Left renal cortex interstitium (tissue), 4 donors: ENCODE results near the gene KIR3DL1. TPM values are rescaled to one million over a fixed set of nuclear protein-coding genes. Genes with fewer than 3 reads are reported as not detected.

Experiments
- polyA plus RNA-seq, 4 donors: library from polyadenylated mRNA; unstranded; fragments of 120-200 nt; gene quantifications; one replicate each; pipeline ENCODE4 v1.2.1, GENCODE V29; 2013; ENCODE audit not compliant: insufficient read length in 4 of 4

The KIR3DL1 gene
- polyA plus RNA-seq, 4 donors: not detected

Other genes with a start within 250 kb of the KIR3DL1 start
- 1 to 10 TPM in 1 of 4 donors, under 1 TPM in 3; 0.94 to 1.1 (median 0.98) TPM for gene LILRA2, start 242.7 kb upstream of the KIR3DL1 start, polyA plus RNA-seq
- gene LILRA1, start 222.8 kb upstream of the KIR3DL1 start, polyA plus RNA-seq: under 1 TPM; 0.32 to 0.77 (median 0.53) TPM
- gene LILRB1, start 186.0 kb upstream of the KIR3DL1 start, polyA plus RNA-seq: 1 to 10 TPM in 3 of 4 donors, under 1 TPM in 1; 0.82 to 1.7 (median 1.3) TPM
- gene LILRB4, start 153.5 kb upstream of the KIR3DL1 start, polyA plus RNA-seq: 1 to 10 TPM in 2 of 4 donors, under 1 TPM in 2; 0.54 to 1.3 (median 0.97) TPM
- not detected for gene KIR3DL3, start 92.0 kb upstream of the KIR3DL1 start, polyA plus RNA-seq
- gene KIR2DL3, start 78.0 kb upstream of the KIR3DL1 start, polyA plus RNA-seq: under 1 TPM in 1 of 4 donors, not detected in 3; 0.09 TPM
- not detected for gene KIR2DL1, start 46.7 kb upstream of the KIR3DL1 start, polyA plus RNA-seq
- not detected for gene KIR2DL4, start 12.9 kb upstream of the KIR3DL1 start, polyA plus RNA-seq
- gene KIR2DS4, start 16.2 kb downstream of the KIR3DL1 start, polyA plus RNA-seq: under 1 TPM in 2 of 4 donors, not detected in 2; 0.08 to 0.11 TPM
- gene KIR3DL2, start 34.0 kb downstream of the KIR3DL1 start, polyA plus RNA-seq: not detected
- gene FCAR, start 57.8 kb downstream of the KIR3DL1 start, polyA plus RNA-seq: under 1 TPM in 3 of 4 donors, not detected in 1; 0.11 to 0.73 (median 0.38) TPM
- gene NCR1, start 89.7 kb downstream of the KIR3DL1 start, polyA plus RNA-seq: under 1 TPM in 3 of 4 donors, not detected in 1; 0.14 to 0.30 (median 0.21) TPM
- under 1 TPM in 2 of 4 donors, not detected in 2; 0.06 to 0.09 TPM for gene NLRP7, start 131.1 kb downstream of the KIR3DL1 start, polyA plus RNA-seq
- gene NLRP2, start 149.9 kb downstream of the KIR3DL1 start, polyA plus RNA-seq: 10 to 100 TPM in 3 of 4 donors, 1 to 10 TPM in 1; 4.7 to 30.3 (median 15.6) TPM
- gene GP6, start 221.8 kb downstream of the KIR3DL1 start, polyA plus RNA-seq: 1 to 10 TPM in 1 of 4 donors, under 1 TPM in 3; 0.32 to 1.5 (median 0.62) TPM
- 10 to 100 TPM; 12.2 to 29.8 (median 23.9) TPM for gene RDH13, start 246.7 kb downstream of the KIR3DL1 start, polyA plus RNA-seq